Ascending aorta (tissue), 2 donors: ENCODE results near the gene PHACTR2. TPM values are rescaled to one million over a fixed set of nuclear protein-coding genes. Genes with fewer than 3 reads are reported as not detected.
"Not testable (repeated sequence)": the region's sequence is repeated elsewhere in the genome, so short reads cannot be mapped to it uniquely, and the experiment has no call there.

ENCODE experiments used
- DNase-seq, 2 donors: peaks; one replicate each; pipeline ENCODE4 v3.0.0-alpha.2; 2019; ENCODE audit warnings: low spot score in 2 of 2
- H3K27ac ChIP-seq, 2 donors: fragments of 200-600 bp; sonication (generic); one replicate each; pipeline ENCODE4 v1.5.1; 2016 to 2017; ENCODE audit warnings: mild to moderate bottlenecking in 1 of 2
- H3K27me3 ChIP-seq: fragments of 200-600 bp; sonication (generic); one replicate; pipeline ENCODE4 v1.5.1; 2017
- H3K36me3 ChIP-seq, 2 donors: fragments of 200-600 bp; sonication (generic); one replicate each; pipeline ENCODE4 v1.5.1; 2016
- H3K4me1 ChIP-seq, 2 donors: fragments of 200-600 bp; sonication (generic); one replicate each; pipeline ENCODE4 v1.5.1; 2016 to 2017; ENCODE audit warnings: mild to moderate bottlenecking in 1 of 2
- H3K4me3 ChIP-seq, 2 donors: fragments of 200-600 bp; sonication (generic); one replicate each; pipeline ENCODE4 v1.5.1; 2016 to 2017; ENCODE audit warnings: mild to moderate bottlenecking in 1 of 2
- H3K9me3 ChIP-seq, 2 donors: fragments of 200-600 bp; sonication (generic); one replicate each; pipeline ENCODE4 v1.5.1; 2016
- intact Hi-C: fragments of 100-400 bp; cut with DNase I; formaldehyde crosslinking; loops from one replicate; pipeline ENCODE4 v1.15.1; 2023
- total RNA-seq: library from RNA; depleted of rRNA; stranded (reverse); fragments of >200 nt; gene quantifications from one replicate; pipeline ENCODE4 v1.1.0, GENCODE V29; 2016
- TF ChIP-seq, protein P1 (sequence below), 3 experiments: fragments of 200-600 bp in 2 of 3; fragments of 450-650 bp in 1 of 3; sonication (generic) in 2 of 3; IDR thresholded peaks; one replicate each; pipeline ENCODE4 v1.5.1; 2016 to 2019; ENCODE audit warnings: antibody characterized with exemption in 3 of 3, mild to moderate bottlenecking in 1 of 3, moderate library complexity in 1 of 3

The PHACTR2 gene
- total RNA-seq, 1 donor from 2014 or later, result 112 TPM

DNA sequence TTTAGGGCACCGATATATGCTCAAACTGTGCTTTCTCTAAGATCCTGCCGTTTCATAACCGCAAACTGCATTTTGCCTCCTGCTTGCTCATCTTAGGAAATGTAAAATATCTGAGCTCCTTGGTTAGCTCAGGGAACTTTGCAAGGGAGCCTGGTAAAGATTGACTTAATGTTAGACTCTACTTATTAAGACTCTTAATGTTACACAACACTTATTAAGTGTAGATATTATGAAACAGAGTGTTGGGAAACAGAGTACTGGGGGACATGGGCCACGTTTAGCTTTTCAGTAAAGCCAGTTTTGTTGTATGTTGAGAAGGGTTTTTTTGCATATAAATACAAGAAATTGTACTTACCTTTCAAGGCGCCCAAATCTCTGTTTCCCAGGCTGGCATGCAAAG is 167.3 kb downstream of the PHACTR2 start:
- intact Hi-C loops, result no loop called here
- Histone ChIP-seq H3K36me3 (peaks cover 48 to 51% of the 10 kb centered on the region in 2 donors), H3K9me3 (no peaks in the 10 kb centered on the region), H3K4me3 (no peak overlapping the region), H3K27ac (no peak overlapping the region), H3K27me3 (no peaks in the 10 kb centered on the region), H3K4me1 (peaks cover 4 to 17% of the 10 kb centered on the region in 2 donors)
- TF ChIP-seq, protein P1, sequence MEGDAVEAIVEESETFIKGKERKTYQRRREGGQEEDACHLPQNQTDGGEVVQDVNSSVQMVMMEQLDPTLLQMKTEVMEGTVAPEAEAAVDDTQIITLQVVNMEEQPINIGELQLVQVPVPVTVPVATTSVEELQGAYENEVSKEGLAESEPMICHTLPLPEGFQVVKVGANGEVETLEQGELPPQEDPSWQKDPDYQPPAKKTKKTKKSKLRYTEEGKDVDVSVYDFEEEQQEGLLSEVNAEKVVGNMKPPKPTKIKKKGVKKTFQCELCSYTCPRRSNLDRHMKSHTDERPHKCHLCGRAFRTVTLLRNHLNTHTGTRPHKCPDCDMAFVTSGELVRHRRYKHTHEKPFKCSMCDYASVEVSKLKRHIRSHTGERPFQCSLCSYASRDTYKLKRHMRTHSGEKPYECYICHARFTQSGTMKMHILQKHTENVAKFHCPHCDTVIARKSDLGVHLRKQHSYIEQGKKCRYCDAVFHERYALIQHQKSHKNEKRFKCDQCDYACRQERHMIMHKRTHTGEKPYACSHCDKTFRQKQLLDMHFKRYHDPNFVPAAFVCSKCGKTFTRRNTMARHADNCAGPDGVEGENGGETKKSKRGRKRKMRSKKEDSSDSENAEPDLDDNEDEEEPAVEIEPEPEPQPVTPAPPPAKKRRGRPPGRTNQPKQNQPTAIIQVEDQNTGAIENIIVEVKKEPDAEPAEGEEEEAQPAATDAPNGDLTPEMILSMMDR (IDR thresholded peaks at IDR 0.05), result no peak
- DNase-seq, result no peak

DNA sequence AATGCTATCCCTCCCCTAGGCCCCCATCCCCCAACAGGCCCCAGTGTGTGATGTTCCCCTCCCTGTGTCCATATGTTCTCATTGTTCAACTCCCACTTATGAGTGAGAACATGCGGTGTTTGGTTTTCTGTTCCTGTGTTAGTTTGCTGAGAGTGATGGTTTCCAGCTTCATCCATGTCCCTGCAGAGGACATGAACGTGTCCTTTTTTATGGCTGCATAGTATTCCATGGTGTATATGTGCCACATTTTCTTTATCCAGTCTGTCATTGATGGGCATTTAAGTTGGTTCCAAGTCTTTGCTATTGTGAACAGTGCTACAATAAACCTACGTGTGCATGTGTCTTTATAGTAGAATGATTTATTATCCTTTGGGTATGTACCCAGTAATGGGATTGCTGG is 173.9 kb downstream of the PHACTR2 start:
- H3K4me3 ChIP-seq, intact Hi-C loops, DNase-seq, H3K27ac ChIP-seq, H3K27me3 ChIP-seq, H3K4me1 ChIP-seq, H3K9me3 ChIP-seq: not testable (repeated sequence)
- H3K36me3 ChIP-seq, result peaks cover 75 to 93% of the 10 kb centered on the region in 2 donors

DNA sequence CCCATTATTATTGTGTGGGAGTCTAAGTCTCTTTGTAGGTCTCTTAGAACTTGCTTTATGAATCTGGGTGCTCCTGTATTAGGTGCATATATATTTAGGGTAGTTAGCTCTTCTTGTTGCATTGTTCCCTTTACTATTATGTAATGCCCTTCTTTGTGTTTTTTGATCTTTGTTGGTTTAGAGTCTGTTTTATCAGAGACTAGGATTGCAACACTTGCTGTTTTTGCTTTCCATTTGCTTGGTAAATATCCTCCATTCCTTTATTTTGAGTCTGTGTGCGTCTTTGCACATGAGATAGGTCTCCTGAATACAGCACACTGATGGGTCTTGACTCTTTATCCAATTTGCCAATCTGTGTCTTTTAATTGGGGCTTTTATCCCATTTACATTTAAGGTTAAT is 177.3 kb downstream of the PHACTR2 start:
- intact Hi-C loops, result not testable (repeated sequence)
- peaks cover 76 to 95% of the 10 kb centered on the region in 2 donors for H3K36me3 ChIP-seq

DNA sequence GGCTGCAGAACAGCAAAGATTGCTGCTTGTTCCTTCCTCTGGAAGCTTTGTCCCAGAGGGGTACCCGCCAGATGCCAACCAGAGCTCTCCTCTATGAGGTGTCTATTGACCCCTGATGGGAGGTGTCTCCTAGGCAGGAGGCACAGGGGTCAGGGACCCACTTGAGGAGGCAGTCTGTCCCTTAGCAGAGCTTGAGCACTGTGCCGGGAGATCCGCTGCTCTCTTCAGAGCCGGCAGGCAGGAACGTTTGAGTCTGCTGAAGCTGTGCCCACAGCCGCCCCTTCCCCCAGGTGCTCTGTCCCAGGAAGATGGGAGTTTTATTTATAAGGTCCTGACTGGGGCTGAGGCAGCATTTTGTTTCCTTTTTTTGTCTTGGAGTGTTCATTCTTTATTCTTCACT is 179.0 kb downstream of the PHACTR2 start:
- H3K27ac ChIP-seq, H3K4me3 ChIP-seq, intact Hi-C loops, H3K27me3 ChIP-seq, H3K4me1 ChIP-seq, DNase-seq, H3K9me3 ChIP-seq: not testable (repeated sequence)
- peaks cover 76 to 95% of the 10 kb centered on the region in 2 donors for H3K36me3 ChIP-seq

More for the DNA sequence above, 177.3 kb downstream of the PHACTR2 start:
- not testable (repeated sequence) for H3K4me1 ChIP-seq, H3K27me3 ChIP-seq, DNase-seq, H3K27ac ChIP-seq, H3K9me3 ChIP-seq, H3K4me3 ChIP-seq

DNA sequence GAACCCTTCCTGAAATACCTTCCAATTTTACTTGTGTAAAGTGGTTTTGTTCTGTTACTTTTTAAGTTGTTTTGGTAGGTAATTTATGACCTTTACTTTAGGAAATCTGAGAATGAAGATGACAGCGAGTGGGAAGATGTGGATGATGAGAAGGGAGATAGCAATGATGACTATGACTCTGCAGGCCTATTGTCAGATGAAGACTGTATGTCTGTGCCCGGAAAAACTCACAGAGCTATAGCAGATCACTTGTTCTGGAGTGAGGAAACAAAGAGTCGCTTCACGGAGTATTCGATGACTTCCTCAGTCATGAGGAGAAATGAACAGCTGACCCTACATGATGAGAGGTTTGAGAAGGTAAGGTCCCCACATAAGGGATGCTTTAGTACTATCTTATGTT is 179.9 kb downstream of the PHACTR2 start:
- Histone ChIP-seq H3K4me3 (no peak overlapping the region), H3K4me1 (no peaks in the 10 kb centered on the region), H3K9me3 (peaks cover 0 to 5% of the 10 kb centered on the region in 2 donors), H3K27ac (no peak overlapping the region), H3K36me3 (peaks cover 79 to 95% of the 10 kb centered on the region in 2 donors), H3K27me3 (no peaks in the 10 kb centered on the region)
- intact Hi-C loops, result no loop called here
- DNase-seq, result no peak
- TF ChIP-seq, protein P1 (IDR thresholded peaks at IDR 0.05), result no peak

DNA sequence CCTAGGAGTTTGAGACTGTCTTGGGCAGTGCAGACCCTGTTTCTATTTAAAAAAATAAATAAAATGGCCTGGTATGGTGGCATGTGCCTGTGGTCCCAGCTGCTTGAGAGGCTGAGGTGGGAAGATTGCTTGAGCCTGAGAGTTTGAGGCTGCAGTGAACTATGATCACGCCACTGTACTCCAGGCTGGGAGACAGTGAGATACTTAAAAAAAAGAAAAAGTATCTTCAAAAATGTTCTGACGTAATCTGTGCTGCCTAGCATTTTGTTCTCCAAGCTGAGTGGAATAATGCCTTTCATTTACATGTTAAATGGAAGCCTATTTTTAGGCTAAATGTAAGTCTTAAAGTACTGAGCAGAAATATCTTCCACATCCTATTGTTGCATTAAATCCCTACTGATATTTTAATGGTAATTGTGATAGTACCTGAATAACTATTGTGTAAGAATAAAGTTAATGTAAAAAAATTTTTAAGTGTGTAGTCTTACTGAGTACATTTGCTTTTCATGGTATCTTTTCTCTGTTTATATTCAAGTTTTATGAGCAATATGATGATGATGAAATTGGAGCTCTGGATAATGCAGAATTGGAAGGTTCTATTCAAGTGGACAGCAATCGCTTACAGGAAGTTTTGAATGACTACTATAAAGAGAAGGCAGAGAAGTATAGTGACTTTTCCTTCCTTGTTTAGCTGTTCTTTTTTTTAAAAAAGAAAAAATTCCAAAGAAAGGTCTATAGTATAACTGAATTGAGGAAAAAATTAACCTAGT is 182.3 kb downstream of the PHACTR2 start:
- DNase-seq, result no peak
- H3K27ac ChIP-seq, result no peak overlapping the region
- intact Hi-C loops, result no loop called here
- H3K4me1 ChIP-seq, result no peaks in the 10 kb centered on the region
- TF ChIP-seq, protein P1 (IDR thresholded peaks at IDR 0.05), result no peak
- H3K27me3 ChIP-seq, result no peaks in the 10 kb centered on the region
- H3K36me3 ChIP-seq, result peaks cover 82 to 90% of the 10 kb centered on the region in 2 donors
- H3K9me3 ChIP-seq, result no peaks in the 10 kb centered on the region
- H3K4me3 ChIP-seq, result no peak overlapping the region

DNA sequence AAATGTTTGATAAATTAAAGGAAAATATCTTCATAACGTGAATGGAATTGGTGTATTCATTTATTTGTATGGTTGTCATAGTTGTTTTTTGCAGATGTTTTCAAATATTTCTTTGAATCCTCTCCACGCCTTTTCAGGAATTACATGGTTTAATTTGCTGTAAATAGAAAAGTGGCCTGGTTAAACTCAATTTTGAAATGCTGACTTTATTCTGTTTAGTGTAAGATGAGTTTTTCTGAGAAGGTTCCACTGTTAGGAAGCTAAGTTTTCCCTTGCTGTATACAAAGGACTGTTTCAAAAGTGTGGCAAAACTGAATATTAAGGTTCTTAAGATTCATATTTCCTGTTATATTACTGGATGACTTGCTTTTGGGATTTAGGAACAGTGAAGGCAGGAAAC is 186.0 kb downstream of the PHACTR2 start:
- TF ChIP-seq, protein P1 (IDR thresholded peaks at IDR 0.05), result no peak
- Histone ChIP-seq H3K36me3 (peaks cover 48 to 59% of the 10 kb centered on the region in 2 donors), H3K9me3 (no peaks in the 10 kb centered on the region), H3K27me3 (no peaks in the 10 kb centered on the region), H3K4me1 (no peaks in the 10 kb centered on the region), H3K4me3 (no peak overlapping the region), H3K27ac (no peak overlapping the region)
- DNase-seq, result no peak
- intact Hi-C loops, result no loop called here
